T-helper 1 cell treated with Interleukin-12 subunit alpha and Interleukin-12 subunit beta and Interleukin-4 antibody, amounts not matched to agents 30 μg/mL and 1 μg/mL, for 36 hours (primary cell): ENCODE data around the gene RCOR3.
"Not testable (repeated sequence)": the region's sequence is repeated elsewhere in the genome, so short reads cannot be mapped to it uniquely, and the experiment has no call there.

Experiments used
- H3K27ac Mint-ChIP-seq: one replicate; pipeline ENCODE4 v1.8.0; 2021; ENCODE audit warnings: mild to moderate bottlenecking, mixed read lengths
- H3K27me3 Mint-ChIP-seq: one replicate; pipeline ENCODE4 v1.8.0; 2021; ENCODE audit warnings: low read depth, mixed read lengths
- H3K36me3 Mint-ChIP-seq: one replicate; pipeline ENCODE4 v1.8.0; 2021; ENCODE audit warnings: low read depth, mixed read lengths
- H3K4me1 Mint-ChIP-seq: one replicate; pipeline ENCODE4 v1.8.0; 2021; ENCODE audit warnings: low read depth, mixed read lengths
- H3K4me3 Mint-ChIP-seq: one replicate; pipeline ENCODE4 v1.8.0; 2021; ENCODE audit warnings: mild to moderate bottlenecking, moderate library complexity, mixed read lengths
- H3K9me3 Mint-ChIP-seq: one replicate; pipeline ENCODE4 v1.8.0; 2021; ENCODE audit warnings: mixed read lengths

The RCOR3 gene

DNA sequence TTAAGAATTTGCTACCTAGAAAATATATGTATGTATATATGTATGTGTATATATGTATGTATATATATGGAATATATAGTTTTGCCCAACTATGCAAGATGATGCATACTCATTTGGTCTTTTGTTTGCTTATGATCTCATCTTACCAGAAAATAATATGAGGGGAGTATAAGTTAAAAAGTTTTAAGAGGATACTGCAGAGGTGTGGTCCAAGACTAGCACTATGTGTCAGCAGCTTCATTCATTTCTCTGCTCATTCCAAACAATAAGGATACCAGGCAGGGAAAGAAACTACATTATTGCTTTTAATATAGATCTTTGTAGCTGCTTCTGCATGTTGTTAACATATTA is 22.8 kb downstream of the RCOR3 start:
- H3K4me3 Mint-ChIP-seq, result no peak overlapping the region
- peaks cover 22% of the 10 kb centered on the region for H3K36me3 Mint-ChIP-seq
- no peaks in the 10 kb centered on the region for H3K27me3 Mint-ChIP-seq
- H3K27ac Mint-ChIP-seq, result no peak overlapping the region
- no peaks in the 10 kb centered on the region for H3K9me3 Mint-ChIP-seq
- H3K4me1 Mint-ChIP-seq, result no peaks in the 10 kb centered on the region

- no peaks in the 10 kb centered on the region for H3K4me1 Mint-ChIP-seq
- peaks cover 22% of the 10 kb centered on the region for H3K36me3 Mint-ChIP-seq
- no peak overlapping the region for H3K4me3 Mint-ChIP-seq
Observed at GRCh38 chr1:211285196-211285595, 26.0 kb downstream of the RCOR3 start.

GRCh38 chr1:211287218-211287617 is 28.1 kb downstream of the RCOR3 start:
- Mint-ChIP-seq H3K27ac (no peak overlapping the region), H3K4me3 (no peak overlapping the region), H3K9me3 (no peaks in the 10 kb centered on the region), H3K4me1 (peaks cover 1% of the 10 kb centered on the region), H3K27me3 (no peaks in the 10 kb centered on the region), H3K36me3 (peaks cover 34% of the 10 kb centered on the region)

More at GRCh38 chr1:211285196-211285595, 26.0 kb downstream of the RCOR3 start:
- no peaks in the 10 kb centered on the region for H3K27me3 Mint-ChIP-seq
- H3K27ac Mint-ChIP-seq, result no peak overlapping the region
- H3K9me3 Mint-ChIP-seq, result no peaks in the 10 kb centered on the region

DNA sequence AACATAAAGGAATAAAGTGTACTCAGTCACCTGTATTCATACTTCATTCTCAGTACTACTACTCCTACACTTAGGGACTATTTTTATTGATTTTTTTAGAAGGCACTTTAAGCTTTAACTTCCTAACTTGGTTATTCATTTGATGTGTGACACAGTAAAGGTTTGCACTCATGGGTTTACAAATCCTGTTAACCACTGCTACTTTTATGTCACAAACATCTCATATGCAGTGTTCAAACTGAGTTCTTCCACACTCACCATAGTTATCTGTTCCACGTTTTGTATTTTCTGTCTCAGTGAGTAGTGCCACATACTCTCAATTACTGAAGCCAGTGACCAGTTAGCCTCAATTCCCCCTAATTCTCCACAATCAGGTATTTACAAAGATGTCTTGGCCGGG is 33.2 kb downstream of the RCOR3 start:
- H3K4me1 Mint-ChIP-seq, result peaks cover 3% of the 10 kb centered on the region
- H3K4me3 Mint-ChIP-seq, result no peak overlapping the region
- no peak overlapping the region for H3K27ac Mint-ChIP-seq
- H3K27me3 Mint-ChIP-seq, result no peaks in the 10 kb centered on the region
- no peaks in the 10 kb centered on the region for H3K9me3 Mint-ChIP-seq
- H3K36me3 Mint-ChIP-seq, result peaks cover 34% of the 10 kb centered on the region

GRCh38 chr1:211296396-211296795 is 37.2 kb downstream of the RCOR3 start:
- Mint-ChIP-seq H3K9me3 (no peaks in the 10 kb centered on the region), H3K4me3 (no peak overlapping the region), H3K4me1 (peaks cover 3% of the 10 kb centered on the region), H3K27ac (no peak overlapping the region), H3K36me3 (peaks cover 38% of the 10 kb centered on the region), H3K27me3 (no peaks in the 10 kb centered on the region)

DNA sequence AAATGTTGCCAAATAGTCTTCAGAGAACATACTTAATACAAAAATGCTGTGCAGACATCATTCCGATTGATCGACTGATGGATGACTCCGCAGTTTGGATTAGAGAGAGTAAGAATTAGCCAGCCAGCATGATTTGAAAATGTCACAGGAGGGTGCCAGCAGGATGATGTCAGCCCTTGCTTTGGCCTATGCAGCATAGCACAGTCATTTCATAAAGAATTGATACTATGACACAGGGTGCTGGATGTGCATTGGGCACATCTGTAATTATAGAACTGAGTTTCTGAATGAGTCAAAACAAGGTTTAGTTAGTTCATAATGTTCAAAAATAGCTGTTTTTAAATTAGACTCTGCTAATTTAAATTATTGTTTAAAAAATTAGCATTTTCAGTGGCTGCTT is 45.9 kb downstream of the RCOR3 start:
- H3K27ac Mint-ChIP-seq, result no peak overlapping the region
- peaks cover 13% of the 10 kb centered on the region for H3K4me1 Mint-ChIP-seq
- H3K27me3 Mint-ChIP-seq, result no peaks in the 10 kb centered on the region
- H3K36me3 Mint-ChIP-seq, result peaks cover 35% of the 10 kb centered on the region
- H3K9me3 Mint-ChIP-seq, result no peaks in the 10 kb centered on the region
- no peak overlapping the region for H3K4me3 Mint-ChIP-seq

DNA sequence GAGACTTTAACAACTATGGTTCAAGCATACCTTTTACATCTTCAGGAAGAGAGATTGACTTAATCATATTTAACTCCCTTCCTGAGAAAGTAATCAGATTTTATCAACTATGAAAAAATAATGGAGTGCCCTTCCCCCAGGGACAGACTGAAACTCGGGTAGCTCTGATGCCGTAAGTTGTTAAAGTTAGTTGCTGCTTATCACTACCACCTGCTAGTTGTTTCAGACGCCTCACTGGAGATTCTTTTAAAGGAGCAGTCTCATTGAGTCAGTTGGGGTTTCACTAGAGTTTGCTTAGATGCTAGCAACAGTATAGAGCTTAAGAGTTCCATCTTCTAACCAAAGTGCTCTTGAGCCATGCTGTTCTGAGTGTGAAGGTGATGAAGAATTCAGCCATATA is 50.5 kb downstream of the RCOR3 start:
- Mint-ChIP-seq H3K4me3 (no peak overlapping the region), H3K27me3 (no peaks in the 10 kb centered on the region), H3K36me3 (peaks cover 28% of the 10 kb centered on the region), H3K4me1 (peaks cover 5% of the 10 kb centered on the region), H3K27ac (no peak overlapping the region), H3K9me3 (no peaks in the 10 kb centered on the region)

GRCh38 chr1:211313392-211313791 is 54.2 kb downstream of the RCOR3 start:
- Mint-ChIP-seq H3K36me3 (peaks cover 19% of the 10 kb centered on the region), H3K27ac (no peak overlapping the region), H3K9me3 (no peaks in the 10 kb centered on the region), H3K4me1 (peaks cover 2% of the 10 kb centered on the region), H3K4me3 (no peak overlapping the region), H3K27me3 (no peaks in the 10 kb centered on the region)

DNA sequence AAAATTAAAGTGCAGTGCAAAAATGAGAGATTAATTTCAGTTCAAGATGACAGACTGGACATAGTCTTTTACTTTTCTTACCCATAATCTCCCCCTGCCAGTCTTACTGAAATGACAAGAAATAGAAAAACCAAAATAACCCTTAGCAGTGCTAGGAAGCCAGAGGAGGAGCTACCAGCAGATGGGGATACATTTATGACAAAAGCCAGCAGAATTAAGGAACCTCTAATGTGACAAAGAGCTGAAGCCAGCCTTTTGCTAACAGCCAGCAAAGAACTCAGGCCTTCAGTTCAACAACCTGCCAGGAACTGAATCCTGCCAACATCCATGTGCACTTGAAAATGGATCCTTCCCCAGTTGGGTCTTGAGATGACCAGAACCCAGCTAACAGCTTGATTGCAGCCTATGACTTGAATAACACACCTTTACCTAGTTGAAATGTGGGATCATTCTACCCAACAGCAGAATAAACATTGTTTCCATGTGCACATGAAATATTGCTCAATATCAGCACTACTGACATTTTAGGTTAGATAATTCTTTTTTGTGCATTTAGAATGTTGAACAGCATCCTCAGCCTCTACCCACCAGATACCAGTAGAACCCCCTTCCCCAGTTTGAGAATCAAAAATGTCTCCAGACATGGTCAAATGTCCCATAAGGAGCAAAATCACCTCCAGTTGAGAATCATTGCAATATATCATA is 59.6 kb downstream of the RCOR3 start:
- H3K27ac Mint-ChIP-seq, result no peak overlapping the region
- H3K27me3 Mint-ChIP-seq, result no peaks in the 10 kb centered on the region
- peaks cover 3% of the 10 kb centered on the region for H3K36me3 Mint-ChIP-seq
- H3K9me3 Mint-ChIP-seq, result no peaks in the 10 kb centered on the region
- no peak overlapping the region for H3K4me3 Mint-ChIP-seq
- H3K4me1 Mint-ChIP-seq, result peaks cover 15% of the 10 kb centered on the region

- no peaks in the 10 kb centered on the region for H3K27me3 Mint-ChIP-seq
- peaks cover 1% of the 10 kb centered on the region for H3K36me3 Mint-ChIP-seq
- H3K27ac Mint-ChIP-seq, result no peak overlapping the region
Observed at GRCh38 chr1:211319892-211320291, 60.7 kb downstream of the RCOR3 start.

DNA sequence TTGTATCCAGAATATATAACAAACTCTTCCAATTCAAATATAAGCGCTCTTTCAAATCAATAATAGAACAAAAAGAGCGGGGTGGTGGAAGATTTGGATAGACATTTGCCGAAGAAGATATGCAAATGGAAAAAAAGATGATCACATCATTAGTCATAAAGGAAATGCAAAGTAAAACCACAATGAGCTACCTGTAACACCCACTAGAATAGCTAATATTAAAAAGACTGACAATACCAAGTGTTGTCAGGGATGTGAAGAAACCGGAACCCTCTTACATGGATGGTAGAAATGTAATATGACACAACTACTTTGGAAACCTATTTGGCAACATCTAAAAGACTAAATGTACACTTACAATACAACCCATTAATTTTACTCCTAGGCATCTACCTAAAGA is 61.8 kb downstream of the RCOR3 start:
- Mint-ChIP-seq H3K4me3 (no peak overlapping the region), H3K27ac (no peak overlapping the region), H3K36me3 (peaks cover 1% of the 10 kb centered on the region), H3K9me3 (no peaks in the 10 kb centered on the region), H3K4me1 (peaks cover 24% of the 10 kb centered on the region), H3K27me3 (no peaks in the 10 kb centered on the region)

More at GRCh38 chr1:211319892-211320291, 60.7 kb downstream of the RCOR3 start:
- H3K4me1 Mint-ChIP-seq, result peaks cover 19% of the 10 kb centered on the region
- no peaks in the 10 kb centered on the region for H3K9me3 Mint-ChIP-seq
- no peak overlapping the region for H3K4me3 Mint-ChIP-seq

DNA sequence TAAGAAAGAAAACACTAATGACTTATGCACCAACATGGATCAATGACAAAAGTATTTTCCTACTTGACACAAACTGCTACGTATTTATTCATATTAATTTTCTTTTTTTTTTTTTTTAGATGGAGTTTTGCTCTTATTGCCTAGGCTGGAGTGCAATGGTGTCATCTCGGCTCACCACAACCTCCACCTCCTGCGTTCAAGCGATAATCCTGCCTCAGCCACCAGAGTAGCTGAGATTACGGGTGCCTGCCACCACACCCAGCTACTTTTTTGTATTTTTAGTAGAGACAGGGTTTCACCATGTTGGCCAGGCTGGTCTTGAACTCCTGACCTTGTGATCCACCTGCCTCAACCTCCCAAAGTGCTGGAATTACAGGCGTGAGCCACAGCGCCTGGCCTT is 62.5 kb downstream of the RCOR3 start:
- H3K27ac Mint-ChIP-seq, H3K36me3 Mint-ChIP-seq, H3K4me3 Mint-ChIP-seq, H3K27me3 Mint-ChIP-seq, H3K9me3 Mint-ChIP-seq: not testable (repeated sequence)
- peaks cover 28% of the 10 kb centered on the region for H3K4me1 Mint-ChIP-seq

- Mint-ChIP-seq H3K27me3 (no peaks in the 10 kb centered on the region), H3K9me3 (no peaks in the 10 kb centered on the region), H3K36me3 (peaks cover 7% of the 10 kb centered on the region), H3K27ac (peak overlapping the region; percentile 26), H3K4me1 (peaks cover 37% of the 10 kb centered on the region), H3K4me3 (no peak overlapping the region)
Observed at GRCh38 chr1:211323156-211324063, 64.2 kb downstream of the RCOR3 start.

GRCh38 chr1:211324992-211325775 is 66.0 kb downstream of the RCOR3 start:
- Mint-ChIP-seq H3K9me3 (no peaks in the 10 kb centered on the region), H3K4me3 (peak overlapping the region; percentile 90), H3K4me1 (peaks cover 53% of the 10 kb centered on the region), H3K27me3 (no peaks in the 10 kb centered on the region), H3K36me3 (peaks cover 11% of the 10 kb centered on the region), H3K27ac (peak overlapping the region; percentile 91)
